GM18861 (cell line): ENCODE results near the gene HMX2.

ENCODE experiments used
- ATAC-seq: cut with Tn5 transposase; IDR thresholded peaks from one replicate; pipeline ENCODE4 v1.9.1; 2021; ENCODE audit not compliant: unreplicated experiment

HMX2 gene

DNA sequence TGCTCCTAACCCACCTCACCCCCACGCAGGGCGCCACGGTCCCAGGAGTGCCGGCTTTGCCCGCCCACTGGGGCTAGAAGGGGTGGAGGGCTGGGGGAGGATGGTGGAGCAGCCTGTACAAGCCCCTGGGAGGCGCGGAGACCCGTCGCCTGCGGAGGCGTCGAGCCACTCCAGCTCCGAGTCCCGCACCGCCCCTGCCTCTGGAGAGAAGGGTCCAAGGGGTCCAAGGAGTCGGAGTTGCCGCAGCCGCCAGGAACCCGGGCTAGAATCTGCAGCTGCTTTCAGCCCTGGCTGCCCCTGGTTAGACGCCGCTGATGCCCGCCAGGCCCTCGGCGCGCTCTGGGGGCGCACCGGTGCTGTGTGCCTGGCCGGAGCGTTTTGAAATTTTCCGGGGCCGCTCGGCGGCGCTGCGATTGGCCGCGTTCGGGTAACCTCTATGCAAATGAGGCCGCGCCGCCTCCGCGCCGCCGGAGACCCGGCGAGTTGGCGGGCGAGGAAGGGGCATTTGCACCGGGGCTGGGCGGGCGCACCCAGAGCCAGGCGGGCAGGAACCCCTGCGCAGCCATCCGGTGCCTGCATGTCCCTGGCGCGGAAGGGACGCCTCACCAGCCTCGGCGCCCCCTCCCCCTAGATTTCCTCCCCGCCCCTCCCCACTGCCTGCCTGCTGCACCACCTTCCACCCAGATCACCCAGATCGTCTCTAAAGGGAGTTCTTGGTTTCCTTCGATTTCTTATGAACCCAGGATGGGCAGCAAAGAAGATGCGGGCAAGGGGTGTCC, at the start of gene HMX2:
Gene HMX2, plus strand, starts transcription at position 502 of the 779 bp plus-strand sequence. Its CDS starts 243 bp downstream, at position 745.
- ATAC-seq, result no peak

DNA sequence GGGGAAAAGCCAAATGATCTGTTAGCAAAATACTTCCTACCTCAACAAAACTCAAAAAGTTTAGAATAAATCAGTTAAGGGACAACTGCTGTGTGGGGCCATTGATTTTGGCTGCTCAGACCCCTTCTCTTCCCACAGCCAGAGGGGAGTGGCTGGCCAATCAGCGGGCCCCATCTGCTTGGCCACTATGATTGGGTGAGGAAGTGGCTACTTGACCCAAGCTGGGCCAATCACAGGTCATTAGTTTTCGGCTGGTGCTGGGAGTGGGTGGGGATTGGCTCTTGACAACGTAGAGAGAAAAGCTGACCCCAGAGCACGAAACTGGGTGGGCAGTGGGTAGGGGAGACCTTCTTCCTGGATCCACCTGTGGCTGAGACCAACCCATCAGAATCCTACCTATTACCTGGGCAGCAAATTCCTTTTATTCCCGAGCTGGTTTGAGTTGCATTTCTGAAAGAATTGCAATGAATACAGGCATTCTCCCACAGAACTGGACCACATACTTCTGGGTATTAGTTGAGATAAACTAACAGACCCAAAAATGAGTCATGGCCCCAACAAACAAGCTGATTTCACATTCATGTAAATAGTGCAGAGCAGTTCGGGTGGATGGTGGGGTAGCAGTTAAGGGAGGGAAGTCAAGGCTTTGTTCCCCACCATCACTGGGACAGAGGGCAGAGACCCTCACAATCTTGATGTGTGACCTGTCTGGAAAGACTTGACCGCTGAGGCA, 47.7 kb upstream of the HMX2 start:
- ATAC-seq, result no peak

GRCh38 chr10:123101872-123102271, 46.1 kb upstream of the HMX2 start:
- ATAC-seq, result no peak

DNA sequence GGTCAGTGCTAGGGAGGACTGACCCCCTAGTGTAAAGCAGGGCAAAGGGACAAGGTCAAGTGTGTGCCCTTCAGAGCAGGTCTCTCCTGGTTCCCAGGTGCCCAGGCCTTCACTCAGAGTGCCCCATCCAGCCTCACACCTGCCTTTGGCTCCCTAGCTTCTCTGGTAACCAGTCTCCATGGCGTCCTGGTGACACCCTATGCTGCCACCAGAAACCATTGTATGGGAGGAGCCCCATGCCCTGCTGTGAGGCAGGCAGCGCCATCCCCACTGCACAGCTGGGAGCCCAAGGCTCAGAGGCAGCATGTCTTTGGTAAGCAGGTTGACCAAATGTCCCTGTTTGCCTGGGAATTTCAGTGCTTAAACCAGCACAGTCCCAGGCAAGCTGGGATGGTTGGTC, 45.3 kb upstream of the HMX2 start:
- no peak for ATAC-seq

DNA sequence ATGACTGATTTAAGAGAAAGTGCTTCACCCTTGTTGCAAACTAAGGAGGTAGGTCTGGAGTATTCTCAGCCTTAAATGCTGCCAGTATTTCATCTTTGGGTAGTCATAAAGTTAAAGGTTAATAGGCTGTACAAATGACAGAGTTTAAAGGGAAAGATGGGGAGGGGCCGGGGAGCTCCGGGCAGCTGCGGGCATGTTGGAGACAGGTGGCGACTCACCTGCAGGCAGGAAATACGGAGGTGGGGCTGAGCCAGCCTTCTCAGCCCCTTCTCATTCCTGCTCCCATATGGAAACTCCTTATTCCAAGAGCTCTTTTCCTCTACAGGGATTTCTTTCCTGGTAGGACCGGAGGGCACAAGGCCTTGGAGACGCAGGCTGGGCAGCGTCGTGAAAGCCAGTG, 44.0 kb upstream of the HMX2 start:
- ATAC-seq, result no peak

DNA sequence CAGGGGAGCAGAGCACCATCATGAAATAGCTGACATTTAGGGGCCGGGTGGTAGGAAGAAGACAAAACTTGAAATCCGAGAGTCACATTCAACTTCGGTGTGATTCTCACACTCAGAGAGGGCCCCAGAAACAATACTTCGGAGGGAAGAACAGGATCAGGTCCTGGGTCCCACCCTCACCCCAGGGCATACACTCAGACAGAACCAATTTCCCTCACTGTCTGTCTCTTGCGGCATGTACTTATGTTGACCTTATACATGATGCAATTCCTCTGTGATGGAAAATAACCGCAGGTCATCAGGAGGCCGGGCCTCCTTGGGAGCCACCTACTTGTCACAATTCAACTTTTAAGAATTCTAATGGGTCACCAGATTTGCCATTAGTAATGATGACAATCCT, 38.5 kb upstream of the HMX2 start:
- ATAC-seq, result no peak

- no peak for ATAC-seq
These were observed 30.1 kb upstream of the HMX2 start for GRCh38 chr10:123117644-123118417.

DNA sequence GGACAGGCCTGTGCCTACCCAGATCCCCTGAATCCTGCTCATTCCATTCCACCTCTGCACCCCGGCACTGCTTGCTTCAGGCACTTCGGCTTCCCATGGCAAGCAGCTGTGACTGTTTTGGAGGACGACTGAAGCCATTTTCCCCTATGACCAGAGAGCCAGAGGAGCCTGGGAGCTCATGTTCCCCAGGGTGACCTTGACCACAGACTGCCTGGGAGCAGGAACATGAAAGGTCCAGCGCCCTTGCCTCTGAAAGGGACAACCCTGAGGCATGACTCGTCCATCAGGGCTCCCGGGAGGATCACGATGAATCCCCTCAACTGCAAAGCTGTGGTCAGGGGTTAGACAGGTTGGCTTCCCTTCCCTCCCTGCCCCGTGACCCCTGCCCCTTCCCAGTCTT, 28.9 kb upstream of the HMX2 start:
- no peak for ATAC-seq

DNA sequence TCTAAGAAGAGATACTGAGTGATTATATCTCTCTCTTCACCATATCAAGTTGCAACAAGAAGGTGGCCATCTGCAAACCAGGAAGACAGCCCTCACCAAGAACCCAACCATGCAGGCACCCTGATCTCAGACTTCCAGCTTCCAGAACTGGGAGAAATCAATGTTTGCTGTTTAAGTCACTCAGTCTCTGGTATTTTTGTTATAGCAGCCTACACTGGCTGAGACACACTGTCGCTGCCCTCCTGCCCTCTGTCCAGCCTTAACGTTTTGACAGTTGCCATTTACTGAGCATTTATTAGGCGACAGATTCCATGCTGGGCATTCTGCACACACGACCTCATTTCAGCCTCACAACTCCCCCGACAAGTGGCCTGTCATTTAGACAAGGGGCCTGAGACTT, 21.7 kb upstream of the HMX2 start:
- no peak for ATAC-seq

- ATAC-seq, result no peak
These were observed 18.2 kb upstream of the HMX2 start for GRCh38 chr10:123129618-123130271.

GRCh38 chr10:123132576-123133477, 15.1 kb upstream of the HMX2 start:
- ATAC-seq, result no peak

DNA sequence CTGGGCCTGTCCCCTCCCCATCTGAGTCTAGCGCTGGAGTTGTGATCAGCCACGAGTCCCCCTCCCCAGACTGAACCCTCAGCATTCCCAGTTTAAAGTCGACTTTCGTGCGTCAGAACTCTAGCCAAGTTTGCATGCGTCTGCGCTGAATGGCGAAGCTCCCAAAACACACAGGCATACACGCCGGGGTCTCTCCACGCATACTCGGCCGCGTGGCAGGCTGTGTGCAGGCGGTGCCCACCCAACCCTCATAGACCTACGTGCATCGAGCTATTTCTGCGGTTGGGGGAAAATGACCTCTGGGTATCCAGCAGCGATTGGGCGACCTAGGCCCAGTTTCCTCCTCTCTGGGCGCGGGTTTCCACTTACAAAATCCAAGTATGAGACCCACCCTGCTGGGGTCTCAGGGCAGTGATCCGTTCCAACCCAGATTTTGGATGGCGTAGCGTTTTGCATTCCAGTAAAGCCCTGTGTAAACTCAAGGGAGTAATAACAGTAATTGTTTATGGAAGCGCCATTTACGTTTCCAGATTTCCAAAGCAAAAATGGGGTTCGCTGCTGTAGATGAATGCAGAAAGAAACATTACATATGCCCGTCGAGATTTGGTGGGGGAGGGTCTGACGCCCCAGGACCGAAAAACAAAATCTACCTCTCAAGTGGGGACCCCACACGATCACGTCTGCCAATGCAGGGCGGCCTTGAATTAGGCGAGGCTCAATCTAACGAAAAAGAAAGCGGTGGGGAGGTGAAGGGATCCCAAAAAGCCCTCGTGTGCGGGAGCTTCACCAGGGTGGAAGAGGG, 14.2 kb upstream of the HMX2 start:
- no peak for ATAC-seq

GRCh38 chr10:123134343-123134914, 13.5 kb upstream of the HMX2 start:
- no peak for ATAC-seq

- no peak for ATAC-seq
These were observed 13.0 kb upstream of the HMX2 start for GRCh38 chr10:123134915-123135414.

DNA sequence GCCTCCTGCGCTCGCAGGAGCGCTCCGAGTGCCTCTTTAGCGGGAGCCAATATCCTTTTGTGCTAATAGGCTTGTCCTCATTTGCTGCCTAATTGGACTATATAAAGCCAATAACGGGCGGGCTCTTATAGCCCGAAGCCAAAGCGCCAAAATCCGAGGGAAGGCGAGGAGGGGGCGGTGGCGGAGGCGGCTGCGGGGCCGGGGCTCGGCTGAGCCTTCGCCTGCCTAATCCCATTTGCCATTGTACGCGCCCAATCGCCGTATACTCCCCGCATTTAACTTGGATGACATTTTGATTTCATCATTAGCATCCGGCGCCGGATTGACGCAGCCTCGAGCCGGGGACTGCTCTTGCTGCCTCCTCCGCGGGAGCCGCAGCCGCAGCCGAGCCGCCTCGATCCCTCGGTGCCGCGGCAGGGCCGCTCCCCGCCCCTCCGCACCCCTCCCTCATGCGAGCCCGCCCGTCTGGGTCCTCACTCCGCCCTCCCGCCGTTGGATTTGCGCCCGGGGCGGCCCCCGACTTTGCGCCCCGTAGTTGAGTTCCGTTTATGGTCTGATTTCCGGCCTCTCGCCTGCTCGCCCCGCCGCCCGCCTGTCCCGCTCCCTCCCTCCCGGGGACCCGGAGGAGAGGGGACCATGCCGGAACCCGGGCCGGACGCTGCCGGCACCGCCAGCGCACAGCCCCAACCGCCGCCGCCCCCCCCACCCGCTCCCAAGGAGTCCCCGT, 12.4 kb upstream of the HMX2 start, which contains the start of gene HMX3:
Gene HMX3, plus strand, starts transcription at position 556 of the 727 bp plus-strand sequence. Its CDS starts 81 bp downstream, at position 637.
- ATAC-seq, result no peak

- no peak for ATAC-seq
These were observed 11.6 kb upstream of the HMX2 start for GRCh38 chr10:123136221-123136805.

DNA sequence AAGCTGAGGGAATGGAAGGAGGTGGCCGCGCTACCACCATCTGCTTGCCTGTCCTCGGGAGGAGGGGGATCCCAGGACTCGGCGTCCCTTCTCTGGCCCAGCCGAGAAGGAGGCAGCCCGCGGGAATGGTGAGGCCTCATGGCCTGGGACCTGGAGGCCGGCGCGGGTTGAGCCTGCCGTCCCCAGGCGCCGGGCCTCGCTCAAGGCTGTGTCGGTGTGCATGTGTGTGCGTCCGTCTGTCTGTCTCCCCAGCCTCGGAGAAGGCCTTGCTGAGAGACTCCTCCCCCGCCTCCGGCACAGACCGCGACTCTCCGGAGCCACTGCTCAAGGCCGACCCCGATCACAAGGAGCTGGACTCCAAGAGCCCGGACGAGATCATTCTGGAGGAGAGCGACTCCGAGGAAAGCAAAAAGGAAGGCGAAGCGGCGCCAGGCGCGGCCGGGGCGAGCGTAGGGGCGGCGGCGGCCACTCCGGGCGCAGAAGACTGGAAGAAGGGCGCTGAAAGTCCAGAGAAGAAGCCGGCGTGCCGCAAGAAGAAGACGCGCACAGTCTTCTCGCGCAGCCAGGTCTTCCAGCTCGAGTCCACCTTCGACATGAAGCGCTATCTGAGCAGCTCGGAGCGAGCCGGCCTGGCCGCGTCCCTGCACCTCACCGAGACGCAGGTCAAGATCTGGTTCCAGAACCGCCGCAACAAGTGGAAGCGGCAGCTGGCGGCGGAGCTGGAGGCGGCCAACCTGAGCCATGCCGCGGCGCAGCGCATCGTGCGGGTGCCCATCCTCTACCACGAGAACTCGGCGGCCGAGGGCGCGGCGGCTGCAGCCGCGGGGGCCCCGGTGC, 10.9 kb upstream of the HMX2 start:
- ATAC-seq, result no peak
